Daoy (cell line): ENCODE data around the gene BSPRY. TPM values are rescaled to one million over a fixed set of nuclear protein-coding genes. Genes with fewer than 3 reads are reported as not detected.
"Not testable (repeated sequence)": the region's sequence is repeated elsewhere in the genome, so short reads cannot be mapped to it uniquely, and the experiment has no call there.

Experiments used
- DNase-seq: peaks from one replicate; pipeline ENCODE4 v3.0.0-alpha.2; 2015; ENCODE audit warnings: low read depth
- total RNA-seq: library from RNA; depleted of rRNA; stranded (reverse); fragments of >200 nt; shearing (Covaris generic); gene quantifications from 2 replicates; pipeline ENCODE4 v1.2.3, GENCODE V29; 2014; rRNA removed

BSPRY gene
- total RNA-seq, 1 experiment from 2014 or later, result not detected

DNA sequence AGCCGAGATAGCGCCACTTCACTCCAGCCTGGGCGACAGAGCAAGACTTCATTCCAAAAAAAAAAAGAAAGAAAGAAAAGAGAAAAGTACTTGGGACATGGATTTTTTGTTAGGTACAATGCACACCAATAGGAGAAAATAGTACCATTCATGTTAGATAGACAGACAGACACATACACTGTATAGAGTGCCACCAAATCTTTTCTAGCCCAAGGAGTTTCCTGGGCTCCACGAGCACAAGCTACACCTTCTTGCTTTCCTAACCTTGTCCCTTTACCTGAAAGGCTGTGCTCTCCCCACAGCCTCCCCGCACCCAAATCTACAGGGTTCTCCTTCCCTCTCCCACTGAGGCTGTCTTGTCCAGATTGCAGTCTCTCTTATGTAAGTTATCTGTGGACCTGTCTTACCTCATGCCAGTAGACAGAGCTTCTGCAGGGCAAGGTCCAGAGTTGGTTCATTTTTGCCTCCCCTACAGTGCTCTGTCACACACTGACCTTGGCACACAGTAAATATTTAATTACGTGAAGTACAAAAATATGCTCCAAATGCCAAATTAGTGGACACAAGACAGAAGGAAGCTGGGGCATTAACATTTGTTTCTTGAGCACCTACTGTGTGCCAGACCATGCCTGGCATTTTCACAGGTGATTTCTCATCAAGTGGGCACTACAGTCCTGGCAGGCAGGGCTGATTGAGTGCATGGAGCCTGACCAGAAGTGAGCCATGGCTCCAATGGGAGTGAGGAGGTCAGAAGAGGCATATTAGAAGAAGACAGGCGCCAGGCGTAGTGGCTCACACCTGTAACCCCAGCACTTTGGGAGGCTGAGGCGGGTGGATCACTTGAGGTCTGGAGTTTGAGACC lies 45.9 kb downstream of the BSPRY start:
- DNase-seq, result no peak

DNA sequence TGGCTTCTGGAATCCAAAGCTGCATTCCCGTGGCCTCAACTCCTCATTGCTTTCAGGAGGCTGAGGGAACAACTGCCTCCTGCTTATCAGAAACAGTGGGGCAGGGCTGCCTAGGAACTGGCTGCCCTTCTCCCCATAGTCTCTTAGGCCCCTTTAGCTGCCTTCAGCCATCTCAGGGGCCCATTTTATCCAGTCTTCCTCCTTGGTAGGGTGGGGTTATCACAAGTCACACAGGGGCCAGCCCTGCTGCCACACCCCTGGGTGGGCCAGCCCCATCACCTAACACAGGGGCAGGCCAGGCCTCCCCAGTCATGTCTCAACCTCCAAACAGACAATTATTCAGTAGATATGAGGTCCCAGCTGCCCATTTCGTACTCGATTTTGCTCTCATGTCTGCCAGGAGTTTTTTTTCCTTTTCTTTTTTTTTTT lies 47.9 kb downstream of the BSPRY start:
- no peak for DNase-seq

DNA sequence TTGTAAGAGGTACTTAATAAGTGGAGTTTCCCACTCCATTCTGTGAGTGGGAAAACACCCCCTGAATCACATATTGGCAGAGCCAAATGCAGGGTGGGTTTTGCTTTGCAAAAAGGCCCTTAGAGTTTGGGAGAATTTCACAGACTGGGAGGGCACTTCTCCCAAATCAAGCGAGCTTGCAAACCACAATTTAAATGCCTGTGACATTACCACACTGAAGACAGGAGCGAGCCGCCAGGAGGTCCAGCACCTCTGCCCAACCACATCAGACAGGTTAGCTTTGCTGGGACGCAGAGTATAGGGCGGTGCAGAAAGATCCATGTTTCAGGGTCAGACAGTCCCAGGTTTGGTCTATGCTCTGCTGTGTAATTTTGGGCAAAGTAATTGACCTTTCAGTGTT lies 49.5 kb downstream of the BSPRY start:
- DNase-seq, result peak; percentile 53

DNA sequence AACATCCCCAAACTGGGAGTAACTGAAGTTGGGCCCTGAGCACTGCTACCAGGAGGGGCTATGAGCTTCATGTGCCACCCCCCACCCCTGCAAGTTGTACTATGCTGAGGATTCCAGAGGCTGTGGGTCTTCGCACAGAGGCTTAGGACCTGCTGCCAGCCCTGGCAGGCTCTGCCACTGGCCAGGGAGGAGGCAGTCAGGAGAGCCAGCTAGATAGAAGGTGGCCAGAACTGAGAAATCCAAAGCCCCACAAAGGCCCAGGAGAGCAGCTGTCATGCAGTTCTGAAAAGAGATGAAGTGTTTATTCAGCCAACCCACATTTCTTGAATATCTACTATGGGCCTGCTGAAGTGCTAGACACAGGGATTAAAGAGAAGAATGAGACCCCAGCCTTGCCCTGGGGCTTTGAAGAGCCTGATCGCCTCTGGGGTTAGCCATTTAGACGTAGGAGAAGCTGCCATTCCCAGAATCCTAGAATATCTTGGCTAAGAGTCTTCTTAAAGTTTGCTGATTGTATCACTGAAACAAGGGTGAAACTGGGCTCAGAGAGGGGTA lies 50.4 kb downstream of the BSPRY start:
- no peak for DNase-seq

DNA sequence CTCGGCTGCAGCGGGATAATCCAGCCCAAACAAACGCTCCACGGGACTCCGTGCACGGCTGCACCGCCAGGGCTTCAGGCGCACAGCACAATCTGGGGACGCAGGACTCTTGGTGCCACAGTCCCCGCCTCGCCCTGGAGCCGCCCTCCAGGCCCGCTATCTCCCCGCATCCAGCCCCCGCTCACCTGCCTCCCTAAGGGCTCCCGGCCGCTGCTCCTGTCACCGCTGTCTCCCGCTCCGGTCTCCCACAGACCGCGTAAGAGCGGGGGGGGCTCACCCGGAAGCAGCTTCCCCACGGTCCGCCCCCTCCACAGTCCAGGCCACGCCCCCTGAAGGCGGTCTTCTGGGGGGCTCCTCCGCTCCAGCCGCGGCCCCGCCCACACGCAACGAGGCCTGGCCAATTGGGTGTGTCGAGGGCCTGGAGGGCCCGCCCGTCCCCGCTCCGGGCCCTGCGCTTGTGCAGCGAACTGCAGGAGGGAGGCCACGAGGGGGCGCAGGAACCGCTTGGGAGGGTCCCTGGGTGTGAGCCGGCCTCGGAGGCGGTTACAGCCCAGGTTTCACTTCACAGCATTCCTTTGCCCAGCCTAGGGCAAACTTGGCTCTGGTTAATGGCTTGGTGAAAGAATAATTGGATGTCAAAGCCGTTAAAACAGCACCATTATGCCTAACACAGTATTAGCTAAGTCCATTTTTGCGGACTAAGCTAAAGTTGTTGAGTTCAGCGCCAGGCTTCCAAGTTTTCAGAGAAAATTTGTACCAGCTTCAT lies 51.9 kb downstream of the BSPRY start, which contains the start of gene ALAD:
ALAD (minus strand) TSS at position 258 of the 766 bp plus-strand sequence. CDS start 7,725 bp downstream, outside the sequence.
- peak; percentile 100 for DNase-seq

DNA sequence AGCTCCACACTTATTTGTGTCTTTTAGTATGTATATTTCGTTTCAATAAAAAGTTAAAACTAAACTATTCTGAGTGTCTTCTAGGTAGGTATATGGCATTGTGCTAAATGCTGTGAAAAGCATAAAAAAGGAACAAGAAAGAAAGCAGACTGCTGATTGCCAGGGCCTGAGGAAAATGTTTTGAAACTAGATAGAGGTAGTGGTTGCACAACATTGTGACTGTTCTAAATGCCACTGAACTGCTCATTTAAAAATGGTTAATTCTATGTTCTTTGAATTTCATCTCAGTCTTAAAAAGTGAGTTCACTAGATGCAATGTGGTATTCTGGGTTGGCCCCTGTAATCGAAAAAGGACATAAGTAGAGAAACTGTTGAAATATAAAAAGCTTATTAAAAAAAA lies 54.3 kb downstream of the BSPRY start:
- DNase-seq, result no peak

DNA sequence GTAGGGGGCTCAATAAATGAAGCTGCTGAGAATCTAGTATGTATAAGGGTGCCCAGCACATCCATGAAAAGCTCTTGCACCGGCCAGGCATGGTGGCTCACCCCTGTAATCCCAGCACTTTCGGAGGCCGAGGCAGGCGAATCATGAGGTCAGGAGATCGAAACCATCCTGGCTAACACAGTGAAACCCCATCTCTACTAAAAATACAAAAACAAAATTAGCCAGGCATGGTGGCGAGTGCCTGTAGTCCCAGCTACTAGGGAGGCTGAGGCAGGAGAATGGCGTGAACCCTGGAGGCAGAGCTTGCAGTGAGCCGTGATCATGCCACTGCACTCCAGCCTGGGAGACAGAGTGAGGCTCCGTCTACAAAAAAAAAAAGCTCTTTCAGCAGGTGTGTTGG lies 57.0 kb downstream of the BSPRY start:
- DNase-seq, result not testable (repeated sequence)

DNA sequence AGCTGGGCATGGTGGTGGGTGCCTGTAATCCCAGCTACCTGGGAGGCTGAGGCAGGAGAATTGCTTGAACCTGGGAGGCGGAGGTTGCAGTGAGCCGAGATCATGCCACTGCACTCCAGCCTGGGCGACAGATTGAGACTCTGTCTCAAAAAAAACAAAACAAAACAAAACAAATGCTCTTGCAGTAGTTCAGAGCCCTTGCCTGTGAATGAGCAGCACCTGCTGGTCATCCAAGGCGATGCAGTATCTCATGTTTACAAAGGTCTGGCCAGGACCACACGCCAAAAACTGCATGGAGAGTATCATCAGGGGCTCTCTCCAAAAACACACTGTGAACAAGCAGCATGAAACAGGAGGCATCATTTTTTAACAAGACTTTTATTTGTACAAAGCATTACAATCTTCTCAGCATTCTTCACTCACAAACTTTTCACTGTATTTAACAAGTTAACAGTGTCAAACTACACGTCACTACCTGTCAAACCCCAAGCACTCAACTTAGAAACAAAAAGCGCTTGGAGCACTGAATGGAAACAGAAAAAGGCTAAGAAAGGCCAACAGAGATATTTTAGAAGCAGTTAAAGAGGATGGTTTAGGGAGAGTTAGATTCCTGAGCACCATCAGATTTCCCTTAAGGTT lies 57.7 kb downstream of the BSPRY start:
- peak; percentile 69 for DNase-seq

DNA sequence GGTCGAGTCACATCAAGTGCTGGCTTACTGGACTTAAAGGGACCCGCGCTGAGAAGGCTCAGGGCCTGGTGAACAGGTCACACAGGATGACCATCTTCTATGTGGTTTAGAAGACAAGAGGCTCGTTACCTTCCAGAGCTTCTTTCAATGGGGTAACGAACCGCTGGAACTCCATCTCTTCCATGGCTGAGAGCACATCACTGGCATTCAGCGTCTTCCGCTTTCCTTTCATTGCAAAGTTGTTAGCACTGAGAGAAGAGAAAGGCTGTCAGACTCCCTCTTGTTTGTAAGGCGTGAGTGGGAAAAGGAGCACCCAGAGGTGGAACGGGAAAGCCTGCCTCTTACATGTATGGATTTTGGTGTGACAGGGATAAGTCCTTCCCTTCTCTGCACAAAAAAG lies 60.1 kb downstream of the BSPRY start:
- DNase-seq, result no peak

DNA sequence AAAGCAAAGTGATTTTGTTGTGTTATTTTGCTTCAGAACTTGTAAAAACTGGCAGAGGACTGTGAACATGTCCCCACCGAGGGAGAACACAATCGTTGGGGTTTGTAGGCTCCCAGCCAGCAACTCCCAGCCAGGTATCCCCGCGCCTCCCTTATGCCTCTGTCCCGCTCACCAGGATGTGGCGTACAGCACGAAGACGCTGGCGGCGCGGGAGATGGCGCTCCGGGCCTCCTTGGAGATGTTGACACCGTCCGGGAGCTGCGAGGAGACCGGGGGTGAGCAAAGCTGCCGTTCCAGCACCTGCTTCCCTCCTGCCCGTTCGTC lies 60.5 kb downstream of the BSPRY start:
- DNase-seq, result no peak

DNA sequence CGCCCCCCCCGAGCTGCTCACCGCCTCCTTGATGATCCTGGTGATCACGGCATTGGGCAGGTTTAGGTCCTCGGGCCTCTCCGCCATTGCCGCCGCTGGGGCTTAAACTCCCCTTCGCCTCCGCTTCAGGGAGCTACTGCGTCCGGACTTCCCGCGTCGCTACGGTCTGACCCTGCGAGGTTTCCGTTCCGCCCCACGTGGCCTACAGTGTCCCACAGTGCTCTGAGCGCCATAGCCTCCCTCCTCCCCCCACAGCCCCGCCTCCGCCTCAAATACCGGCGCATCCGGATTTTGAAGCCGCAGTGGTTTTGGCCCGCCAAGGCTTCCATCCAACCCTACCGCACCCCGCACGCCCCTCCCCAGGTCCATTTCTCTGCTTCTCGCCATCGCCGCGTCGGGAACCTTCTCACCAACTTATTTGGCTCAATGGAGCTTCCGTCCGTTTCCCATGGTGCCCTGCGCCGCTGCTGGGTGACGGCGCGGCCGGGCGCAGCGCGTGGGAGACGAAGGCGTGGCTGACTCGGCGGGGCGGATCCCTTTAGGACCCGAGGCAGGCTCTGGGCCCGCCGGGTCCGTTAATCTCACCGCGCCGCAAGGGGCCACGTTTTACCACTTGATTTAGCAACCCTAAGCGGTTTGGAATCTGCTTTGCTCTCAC lies 61.0 kb downstream of the BSPRY start, which contains the start of the genes C9orf43 and POLE3:
C9orf43 (plus strand) TSS at position 541 of the 658 bp plus-strand sequence. CDS start 2,747 bp downstream, outside the sequence.
POLE3 (minus strand) TSS at position 469 of the 658 bp plus-strand sequence; CDS start at position 87, 382 bp downstream.
- peak; percentile 100 for DNase-seq

DNA sequence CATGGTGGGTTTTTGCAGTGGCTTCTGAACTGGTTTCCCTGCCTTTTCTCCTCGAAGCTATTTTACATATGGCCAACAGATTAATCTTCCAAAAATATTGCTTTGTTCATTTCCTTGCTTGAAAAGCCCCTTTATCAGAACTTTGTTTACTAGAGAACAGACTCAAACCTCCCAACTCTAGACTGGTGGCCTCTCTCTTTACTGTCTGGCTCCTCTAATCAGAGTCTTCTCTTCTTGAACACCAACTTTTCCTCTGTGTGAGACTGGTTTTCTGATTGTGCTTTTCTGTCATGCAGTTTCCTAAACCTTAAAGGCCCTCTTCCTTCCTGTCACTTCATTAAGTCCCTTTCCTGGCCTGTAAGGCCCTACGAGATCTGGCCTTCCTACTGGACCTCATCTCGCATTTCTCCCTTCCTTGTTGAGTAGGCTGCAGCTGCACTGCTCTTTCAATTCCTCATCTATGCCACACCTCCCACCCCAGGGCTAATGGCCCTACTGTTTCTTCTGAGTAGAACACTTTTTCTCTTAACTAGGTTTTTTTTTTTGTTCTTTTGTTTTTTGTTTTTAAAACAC lies 66.9 kb downstream of the BSPRY start:
- no peak for DNase-seq

DNA sequence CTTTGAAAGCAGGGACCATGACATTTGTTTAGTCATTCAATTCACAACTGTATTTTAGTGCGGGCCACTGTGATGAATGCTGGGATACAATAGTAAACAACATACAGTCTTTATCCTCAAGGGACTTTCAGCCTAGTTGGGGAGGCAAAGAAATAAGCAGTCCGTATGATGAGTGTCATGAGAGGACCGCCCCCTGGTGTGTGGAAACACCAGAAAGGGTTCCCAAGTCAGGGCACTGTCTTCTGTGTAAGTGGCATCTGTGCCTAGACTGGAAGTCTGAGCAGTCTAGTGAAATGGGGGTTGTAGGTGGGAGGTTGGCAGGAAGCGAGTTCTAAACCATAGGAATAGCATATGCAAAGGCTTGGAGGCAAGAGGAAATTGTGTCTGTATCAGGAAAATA lies 68.0 kb downstream of the BSPRY start:
- DNase-seq, result no peak

Other genes with a start within 250 kb of the BSPRY start
- 6.9 and 8.3 TPM in 2 replicates for gene SLC31A2, start 198.5 kb upstream of the BSPRY start, total RNA-seq
- 19.9 and 24.1 TPM in 2 replicates for gene FKBP15, start 128.3 kb upstream of the BSPRY start, total RNA-seq
- 12.0 and 13.4 TPM in 2 replicates for gene SLC31A1, start 128.0 kb upstream of the BSPRY start, total RNA-seq
- 120 and 179 TPM in 2 replicates for gene CDC26, start 74.0 kb upstream of the BSPRY start, total RNA-seq
- 116 and 125 TPM in 2 replicates for gene PRPF4, start 73.9 kb upstream of the BSPRY start, total RNA-seq
- gene RNF183, start 46.2 kb upstream of the BSPRY start, total RNA-seq, result not detected in 2 replicates
- 1.1 and 2.3 TPM in 2 replicates for gene WDR31, start 9.3 kb upstream of the BSPRY start, total RNA-seq
- gene HDHD3, start 27.4 kb downstream of the BSPRY start, total RNA-seq, result 12.5 and 19.9 TPM in 2 replicates
- gene ALAD, start 51.7 kb downstream of the BSPRY start, total RNA-seq, result 7.7 and 13.3 TPM in 2 replicates
- gene POLE3, start 61.1 kb downstream of the BSPRY start, total RNA-seq, result 175 and 228 TPM in 2 replicates
- 0.54 and 1.4 TPM in 2 replicates for gene C9orf43, start 61.2 kb downstream of the BSPRY start, total RNA-seq
- gene RGS3, start 114.2 kb downstream of the BSPRY start, total RNA-seq, result 95.9 and 104 TPM in 2 replicates